Testis (tissue), 3 donors: ENCODE results near the gene CAPZA2. TPM values are rescaled to one million over a fixed set of nuclear protein-coding genes. Genes with fewer than 3 reads are reported as not detected.

Source experiments
- DNase-seq: peaks from one replicate; pipeline ENCODE4 v3.0.0-alpha.2; 2019
- H3K27ac ChIP-seq, 2 donors: fragments of 200-600 bp; sonication (generic); one replicate each; pipeline ENCODE4 v1.5.1; 2019
- H3K27me3 ChIP-seq: fragments of 200-600 bp; sonication (generic); one replicate; pipeline ENCODE4 v1.5.1; 2019
- H3K36me3 ChIP-seq: fragments of 200-600 bp; sonication (generic); one replicate; pipeline ENCODE4 v1.5.1; 2017; ENCODE audit warnings: low read depth; ENCODE audit errors: missing control alignments
- H3K4me1 ChIP-seq: fragments of 200-600 bp; sonication (generic); one replicate; pipeline ENCODE4 v1.5.1; 2019
- H3K4me3 ChIP-seq, 2 donors: fragments of 200-600 bp; sonication (generic); one replicate each; pipeline ENCODE4 v1.5.1; 2017 to 2019
- H3K9me3 ChIP-seq: fragments of 200-600 bp; sonication (generic); one replicate; pipeline ENCODE4 v1.5.1; 2017
- POLR2A ChIP-seq: fragments of 450-650 bp; IDR thresholded peaks from one replicate; pipeline ENCODE4 v1.6.1; 2017; ENCODE audit warnings: antibody characterized with exemption, mild to moderate bottlenecking, moderate library complexity
- WGBS, 2 donors: methylation state at CpG; one replicate each; pipeline ENCODE4 v1.1.5; 2018; 5-methylcytosine and 5-hydroxymethylcytosine counted together
- intact Hi-C: fragments of 100-400 bp; cut with DNase I; formaldehyde crosslinking; loops from one replicate; pipeline ENCODE4 v1.15.1; 2023; ENCODE audit warnings: low total_unique reads
- polyA plus RNA-seq: library from polyadenylated mRNA; stranded (reverse); fragments of 350-450 nt; fragmentation: Illumina TruSeq; extraction: RNeasy Lipid Tissue Mini Kit (QIAGEN cat#74804); gene quantifications from one replicate; pipeline ENCODE4 v1.2.3, GENCODE V29; 2014; ENCODE audit warnings: low read depth, low replicate concordance; ENCODE audit not compliant: insufficient read depth
- total RNA-seq, 2 donors: library from RNA; depleted of rRNA; stranded (reverse); fragments of >200 nt; gene quantifications; one replicate each; pipeline ENCODE4 v1.2.3, GENCODE V29; 2016
- TF ChIP-seq, protein P1 (sequence below), 3 experiments: fragments of 450-650 bp in 2 of 3; fragments of 200-600 bp in 1 of 3; sonication (generic) in 1 of 3; IDR thresholded peaks; one replicate each; pipeline ENCODE4 v1.5.1; 2016 to 2019; ENCODE audit warnings: antibody characterized with exemption in 3 of 3, mild to moderate bottlenecking in 2 of 3, moderate library complexity in 1 of 3

The CAPZA2 gene
- total and polyA plus RNA-seq, 3 donors from 2014 or later = 57.9 to 69.4 (median 69.4) TPM

DNA sequence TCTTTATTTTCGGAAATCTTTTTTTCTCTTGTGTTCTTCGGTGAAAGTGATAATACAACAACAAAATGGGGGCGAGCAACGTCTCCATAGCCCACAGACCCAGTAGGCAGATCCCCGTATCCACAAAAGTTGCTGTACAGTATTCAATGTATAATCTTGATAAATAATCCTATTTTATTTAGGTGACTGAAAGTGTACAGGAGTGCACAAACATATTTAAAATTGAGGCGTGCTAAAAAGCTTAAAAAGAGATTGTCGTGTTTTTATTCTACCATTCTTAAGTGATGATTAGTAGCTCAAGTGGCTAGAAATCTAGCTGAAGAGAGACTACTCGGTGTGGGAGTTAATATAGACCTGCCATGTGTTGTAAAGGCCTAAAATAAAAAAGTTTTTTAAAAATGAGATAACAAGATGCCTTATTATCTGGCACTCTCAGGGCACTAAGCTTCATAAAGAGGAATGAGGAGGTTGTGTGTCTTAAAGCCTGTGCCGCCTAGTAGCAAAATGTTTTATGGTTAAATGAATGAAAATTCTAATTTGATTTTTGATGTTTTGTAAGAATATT, 1.6 kb downstream of the CAPZA2 start:
- peak overlapping the region; percentile 96 to 98 for H3K4me3 ChIP-seq
- intact Hi-C loops = no loop called here
- no peak for TF ChIP-seq POLR2A
- TF ChIP-seq, protein P1, sequence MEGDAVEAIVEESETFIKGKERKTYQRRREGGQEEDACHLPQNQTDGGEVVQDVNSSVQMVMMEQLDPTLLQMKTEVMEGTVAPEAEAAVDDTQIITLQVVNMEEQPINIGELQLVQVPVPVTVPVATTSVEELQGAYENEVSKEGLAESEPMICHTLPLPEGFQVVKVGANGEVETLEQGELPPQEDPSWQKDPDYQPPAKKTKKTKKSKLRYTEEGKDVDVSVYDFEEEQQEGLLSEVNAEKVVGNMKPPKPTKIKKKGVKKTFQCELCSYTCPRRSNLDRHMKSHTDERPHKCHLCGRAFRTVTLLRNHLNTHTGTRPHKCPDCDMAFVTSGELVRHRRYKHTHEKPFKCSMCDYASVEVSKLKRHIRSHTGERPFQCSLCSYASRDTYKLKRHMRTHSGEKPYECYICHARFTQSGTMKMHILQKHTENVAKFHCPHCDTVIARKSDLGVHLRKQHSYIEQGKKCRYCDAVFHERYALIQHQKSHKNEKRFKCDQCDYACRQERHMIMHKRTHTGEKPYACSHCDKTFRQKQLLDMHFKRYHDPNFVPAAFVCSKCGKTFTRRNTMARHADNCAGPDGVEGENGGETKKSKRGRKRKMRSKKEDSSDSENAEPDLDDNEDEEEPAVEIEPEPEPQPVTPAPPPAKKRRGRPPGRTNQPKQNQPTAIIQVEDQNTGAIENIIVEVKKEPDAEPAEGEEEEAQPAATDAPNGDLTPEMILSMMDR (IDR thresholded peaks at IDR 0.05) = no peak
- H3K27me3 ChIP-seq = no peaks in the 10 kb centered on the region
- H3K9me3 ChIP-seq = no peaks in the 10 kb centered on the region
- 18 to 20% methylated on average over 9 of the region's 9 CpGs for WGBS, 2 donors
- H3K27ac ChIP-seq = peak overlapping the region in 1 of 2 donors; percentile 99
- H3K4me1 ChIP-seq = peaks cover 12% of the 10 kb centered on the region
- no peaks in the 10 kb centered on the region for H3K36me3 ChIP-seq
- DNase-seq = no peak

DNA sequence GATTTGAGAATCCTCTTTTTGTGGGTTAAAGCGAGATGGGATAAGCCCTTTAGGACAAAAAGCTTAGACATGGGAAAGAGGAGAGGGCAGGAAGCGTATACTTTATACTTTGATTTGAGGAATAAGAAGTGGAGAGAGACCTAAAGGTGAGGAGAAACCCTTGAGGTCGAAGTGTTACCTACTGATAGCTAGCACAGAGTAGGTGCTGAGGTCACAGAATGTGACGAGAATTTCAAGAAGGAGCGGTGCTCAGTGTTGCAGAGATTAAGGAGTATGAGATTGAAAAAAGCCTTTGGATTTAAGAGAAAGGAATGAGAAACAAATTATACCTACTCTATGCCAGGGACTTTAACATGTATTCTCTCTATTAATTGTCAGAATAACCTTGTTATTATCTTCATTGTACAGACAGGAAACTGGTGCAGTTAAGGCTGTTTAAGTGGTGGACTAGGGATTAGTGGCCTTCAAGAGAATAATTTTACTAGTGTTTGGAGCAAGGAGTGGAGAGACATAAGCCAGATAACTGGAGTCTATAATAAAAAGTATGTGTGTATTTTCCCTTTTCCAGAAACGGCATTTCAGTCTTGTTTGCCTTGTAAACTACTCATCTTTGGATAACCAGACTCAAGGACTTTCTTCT, 8.8 kb downstream of the CAPZA2 start:
- H3K36me3 ChIP-seq = no peaks in the 10 kb centered on the region
- TF ChIP-seq, protein P1 (IDR thresholded peaks at IDR 0.05) = no peak
- no peak for TF ChIP-seq POLR2A
- no peaks in the 10 kb centered on the region for H3K9me3 ChIP-seq
- intact Hi-C loops = no loop called here
- no peaks in the 10 kb centered on the region for H3K27me3 ChIP-seq
- H3K4me1 ChIP-seq = peaks cover 8% of the 10 kb centered on the region
- 82 to 83% methylated on average over 6 of the region's 6 CpGs for WGBS, 2 donors
- H3K4me3 ChIP-seq = no peak overlapping the region
- no peak for DNase-seq
- H3K27ac ChIP-seq = peak overlapping the region in 1 of 2 donors; percentile 42

GRCh38 chr7:116872026-116872425, 9.6 kb downstream of the CAPZA2 start:
- WGBS, 2 donors = 46 to 48% methylated on average over 1 of the region's 1 CpG
- H3K4me3 ChIP-seq = no peak overlapping the region
- TF ChIP-seq, protein P1 (IDR thresholded peaks at IDR 0.05) = no peak
- no peak for TF ChIP-seq POLR2A
- H3K4me1 ChIP-seq = peaks cover 14% of the 10 kb centered on the region
- DNase-seq = no peak
- H3K27me3 ChIP-seq = no peaks in the 10 kb centered on the region
- peak overlapping the region in 1 of 2 donors; percentile 42 for H3K27ac ChIP-seq
- no peaks in the 10 kb centered on the region for H3K9me3 ChIP-seq
- intact Hi-C loops = no loop called here
- no peaks in the 10 kb centered on the region for H3K36me3 ChIP-seq

DNA sequence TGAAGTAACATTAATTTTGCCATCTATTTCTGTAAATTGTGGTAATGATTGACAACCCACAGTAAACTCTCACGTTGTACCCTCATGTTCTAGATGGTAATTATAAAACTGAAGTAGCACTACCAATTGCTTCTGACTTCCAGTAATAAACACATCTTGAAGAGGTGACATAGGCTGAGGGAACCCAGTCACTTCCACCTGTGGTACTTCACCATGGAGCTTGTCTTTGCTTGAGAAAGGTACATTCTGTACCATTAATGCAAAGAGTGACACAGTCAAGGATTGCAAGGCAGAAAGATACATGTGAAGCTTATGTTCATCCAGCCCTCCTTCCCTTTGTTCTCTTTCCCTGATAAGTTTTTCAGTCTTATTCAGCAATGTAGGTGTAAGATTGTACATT, 11.2 kb downstream of the CAPZA2 start:
- H3K4me1 ChIP-seq = peaks cover 21% of the 10 kb centered on the region
- intact Hi-C loops = no loop called here

More for the DNA sequence above, 11.2 kb downstream of the CAPZA2 start:
- H3K4me3 ChIP-seq = no peak overlapping the region
- H3K36me3 ChIP-seq = no peaks in the 10 kb centered on the region
- TF ChIP-seq POLR2A = no peak
- TF ChIP-seq, protein P1 (IDR thresholded peaks at IDR 0.05) = no peak
- no peak for DNase-seq
- 56 to 74% methylated on average over 1 of the region's 1 CpG for WGBS, 2 donors
- H3K27ac ChIP-seq = peak overlapping the region in 1 of 2 donors; percentile 28
- no peaks in the 10 kb centered on the region for H3K9me3 ChIP-seq
- H3K27me3 ChIP-seq = no peaks in the 10 kb centered on the region
